ENCODE data around the gene ZNF581.

DNA sequence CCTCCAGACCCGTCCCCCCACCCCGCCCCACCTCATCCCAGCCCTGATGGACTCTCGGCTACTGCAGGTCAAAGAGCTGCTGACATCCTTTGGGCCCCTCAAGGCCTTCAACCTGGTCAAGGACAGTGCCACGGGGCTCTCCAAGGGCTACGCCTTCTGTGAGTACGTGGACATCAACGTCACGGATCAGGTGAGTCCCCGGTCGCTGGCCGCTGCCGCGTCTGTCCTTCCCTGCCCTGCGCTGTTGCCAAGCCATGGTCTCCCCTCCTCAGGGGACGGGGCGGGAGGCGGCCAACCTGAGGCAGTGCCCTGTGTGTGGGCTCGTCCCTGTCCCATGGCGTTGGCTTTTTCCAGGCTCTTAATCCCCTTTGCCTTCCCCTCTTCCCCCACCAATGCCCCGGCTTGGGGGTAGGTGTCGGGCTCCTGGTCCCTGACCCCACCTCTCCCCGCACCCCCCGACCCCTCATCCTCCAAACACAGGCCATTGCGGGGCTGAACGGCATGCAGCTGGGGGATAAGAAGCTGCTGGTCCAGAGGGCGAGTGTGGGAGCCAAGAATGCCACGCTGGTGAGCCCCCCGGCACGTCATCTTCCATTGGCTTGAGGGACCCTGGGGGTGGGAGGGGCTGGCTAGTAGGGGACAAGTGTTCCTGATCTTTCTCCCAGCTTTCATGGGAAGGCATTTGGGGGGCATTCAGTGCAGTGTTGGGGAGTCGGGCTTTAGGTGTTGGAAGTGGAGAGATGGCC is 25.3 kb downstream of the ZNF581 start:
- TF ChIP-seq, protein P1, sequence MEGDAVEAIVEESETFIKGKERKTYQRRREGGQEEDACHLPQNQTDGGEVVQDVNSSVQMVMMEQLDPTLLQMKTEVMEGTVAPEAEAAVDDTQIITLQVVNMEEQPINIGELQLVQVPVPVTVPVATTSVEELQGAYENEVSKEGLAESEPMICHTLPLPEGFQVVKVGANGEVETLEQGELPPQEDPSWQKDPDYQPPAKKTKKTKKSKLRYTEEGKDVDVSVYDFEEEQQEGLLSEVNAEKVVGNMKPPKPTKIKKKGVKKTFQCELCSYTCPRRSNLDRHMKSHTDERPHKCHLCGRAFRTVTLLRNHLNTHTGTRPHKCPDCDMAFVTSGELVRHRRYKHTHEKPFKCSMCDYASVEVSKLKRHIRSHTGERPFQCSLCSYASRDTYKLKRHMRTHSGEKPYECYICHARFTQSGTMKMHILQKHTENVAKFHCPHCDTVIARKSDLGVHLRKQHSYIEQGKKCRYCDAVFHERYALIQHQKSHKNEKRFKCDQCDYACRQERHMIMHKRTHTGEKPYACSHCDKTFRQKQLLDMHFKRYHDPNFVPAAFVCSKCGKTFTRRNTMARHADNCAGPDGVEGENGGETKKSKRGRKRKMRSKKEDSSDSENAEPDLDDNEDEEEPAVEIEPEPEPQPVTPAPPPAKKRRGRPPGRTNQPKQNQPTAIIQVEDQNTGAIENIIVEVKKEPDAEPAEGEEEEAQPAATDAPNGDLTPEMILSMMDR (IDR thresholded peaks at IDR 0.05; ENCODE audit: insufficient read depth, low read depth, low read length): no peak
- no peak for TF ChIP-seq EZH2 (IDR thresholded peaks at IDR 0.05; ENCODE audit: insufficient read depth, low read length)
